Measurements from ENCODE around the gene KIR3DL2.
"Not testable (repeated sequence)": the region's sequence is repeated elsewhere in the genome, so short reads cannot be mapped to it uniquely, and the experiment has no call there.

- TF ChIP-seq CTCF (IDR thresholded peaks at IDR 0.05; ENCODE audit: insufficient read depth, low read length); GABPA (IDR thresholded peaks at IDR 0.05; ENCODE audit: low read depth); POLR2AphosphoS5 (IDR thresholded peaks at IDR 0.05; ENCODE audit: low read depth); REST (IDR thresholded peaks at IDR 0.05; ENCODE audit: insufficient replicate concordance, low read depth): not testable (repeated sequence)
Measured at GRCh38 chr19:54828064-54828463, 22.2 kb upstream of the KIR3DL2 start.
